ENCODE data around the gene GEMIN4.

DNA sequence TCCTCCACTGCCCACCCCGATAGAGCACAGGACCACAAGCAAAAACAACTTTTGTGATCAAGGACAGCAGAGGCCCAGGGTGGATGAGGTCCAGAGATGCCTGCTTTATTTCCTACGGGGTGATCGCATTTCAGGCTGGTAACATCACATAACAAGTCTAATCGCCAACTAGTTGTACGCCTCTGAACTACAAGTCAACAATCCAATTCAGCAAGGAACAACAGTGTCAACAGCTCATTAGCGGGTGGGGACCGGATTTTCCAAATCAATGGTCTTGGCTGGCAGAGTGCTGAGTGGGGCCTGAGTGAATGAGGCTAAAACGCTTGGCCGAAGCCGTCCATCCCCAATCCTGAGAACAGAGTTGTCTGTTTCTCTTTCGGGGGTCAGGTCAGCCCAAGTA, 47.2 kb upstream of the GEMIN4 start:
- no peak for TF ChIP-seq POLR2AphosphoS5 (IDR thresholded peaks at IDR 0.05)
- TF ChIP-seq, protein P1, sequence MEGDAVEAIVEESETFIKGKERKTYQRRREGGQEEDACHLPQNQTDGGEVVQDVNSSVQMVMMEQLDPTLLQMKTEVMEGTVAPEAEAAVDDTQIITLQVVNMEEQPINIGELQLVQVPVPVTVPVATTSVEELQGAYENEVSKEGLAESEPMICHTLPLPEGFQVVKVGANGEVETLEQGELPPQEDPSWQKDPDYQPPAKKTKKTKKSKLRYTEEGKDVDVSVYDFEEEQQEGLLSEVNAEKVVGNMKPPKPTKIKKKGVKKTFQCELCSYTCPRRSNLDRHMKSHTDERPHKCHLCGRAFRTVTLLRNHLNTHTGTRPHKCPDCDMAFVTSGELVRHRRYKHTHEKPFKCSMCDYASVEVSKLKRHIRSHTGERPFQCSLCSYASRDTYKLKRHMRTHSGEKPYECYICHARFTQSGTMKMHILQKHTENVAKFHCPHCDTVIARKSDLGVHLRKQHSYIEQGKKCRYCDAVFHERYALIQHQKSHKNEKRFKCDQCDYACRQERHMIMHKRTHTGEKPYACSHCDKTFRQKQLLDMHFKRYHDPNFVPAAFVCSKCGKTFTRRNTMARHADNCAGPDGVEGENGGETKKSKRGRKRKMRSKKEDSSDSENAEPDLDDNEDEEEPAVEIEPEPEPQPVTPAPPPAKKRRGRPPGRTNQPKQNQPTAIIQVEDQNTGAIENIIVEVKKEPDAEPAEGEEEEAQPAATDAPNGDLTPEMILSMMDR (IDR thresholded peaks at IDR 0.05), result no peak
- TF ChIP-seq POLR2A (IDR thresholded peaks at IDR 0.05), result no peak
- TF ChIP-seq EP300 (IDR thresholded peaks at IDR 0.05; ENCODE audit: low read depth), result no peak

All from transverse colon (tissue), 4 donors.